Kasumi-1 (cell line): ENCODE results near the gene ATRN.

Experiments
- DNase-seq, 2 experiments: peaks; one replicate each; lab custom pipeline; 2025; lab: John Stamatoyannopoulos, UW

The ATRN gene

DNA sequence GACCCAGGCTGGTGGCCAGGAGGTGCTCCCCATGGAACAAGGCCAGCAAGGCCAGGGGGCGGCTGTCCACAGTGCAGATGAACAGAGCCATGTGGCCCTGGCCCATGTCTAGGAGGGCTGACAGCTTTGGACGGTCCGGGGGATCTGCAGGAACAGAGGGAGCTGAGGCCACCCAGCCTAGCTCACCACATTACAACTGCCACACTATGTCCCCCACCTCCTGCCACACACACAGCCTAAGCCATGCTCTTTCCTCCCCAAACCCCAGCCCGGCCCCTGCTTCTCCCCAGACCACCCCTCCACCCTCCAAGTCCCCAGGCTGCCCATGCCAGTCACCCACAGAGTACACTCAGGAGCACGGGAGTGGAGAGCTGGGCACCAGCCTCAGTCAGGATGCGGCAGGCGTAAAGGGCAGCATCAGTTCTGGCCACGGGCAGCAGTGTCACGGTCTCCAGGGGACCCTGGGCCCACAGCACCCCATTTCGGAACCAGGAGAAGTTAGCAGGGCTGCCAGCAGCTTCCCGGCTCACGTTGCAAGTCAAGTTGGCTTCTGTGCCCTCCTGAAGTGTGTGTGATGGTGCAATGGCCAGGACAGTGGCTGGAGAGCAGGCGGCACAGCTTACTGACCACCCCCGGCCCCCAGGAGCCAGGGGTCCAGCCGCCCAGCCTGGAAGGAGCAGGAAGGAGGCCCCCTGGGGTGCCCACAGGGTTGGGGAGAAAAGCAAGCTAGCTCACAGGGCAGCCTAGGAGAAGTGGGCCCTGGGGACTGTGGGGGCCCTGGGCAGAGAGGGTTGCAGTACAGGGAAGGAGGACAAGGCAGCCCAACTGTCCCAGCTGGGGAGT lies 226.1 kb downstream of the ATRN start:
- DNase-seq, result no peak

DNA sequence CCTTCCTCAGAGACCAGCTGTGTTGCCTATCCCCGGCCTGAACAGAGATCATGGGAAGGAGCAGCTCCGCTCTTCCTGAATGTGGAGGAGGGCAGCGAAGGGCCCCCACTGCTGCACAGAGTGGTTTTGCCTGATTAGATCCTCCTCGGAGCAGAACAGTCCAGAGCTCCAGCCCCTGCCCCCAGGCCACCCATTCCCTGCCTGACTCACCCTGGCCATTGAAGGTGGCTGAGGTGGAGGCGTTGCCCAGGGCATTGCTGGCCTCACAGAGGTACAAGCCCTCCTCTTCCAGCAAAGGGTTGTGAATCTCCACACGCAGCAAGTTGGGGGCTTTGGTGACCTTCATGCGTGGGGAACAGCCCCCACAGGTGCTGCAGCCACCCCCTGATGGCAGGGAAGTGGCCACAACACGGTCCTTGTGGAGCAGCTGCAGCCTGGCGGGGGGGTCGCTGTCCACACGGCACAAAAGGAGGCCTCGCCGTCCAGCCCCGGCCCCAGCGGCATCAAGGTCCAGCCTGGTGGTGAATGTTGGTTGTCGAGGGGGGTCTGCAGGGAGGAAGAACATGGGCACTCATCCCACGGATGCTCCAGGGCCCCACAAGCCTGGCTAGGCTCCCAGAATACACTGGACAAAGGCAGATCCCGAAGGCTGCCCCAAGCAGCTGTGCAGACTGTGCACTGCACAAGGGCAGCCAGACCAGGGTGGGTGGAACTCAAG lies 226.9 kb downstream of the ATRN start:
- DNase-seq, result no peak

DNA sequence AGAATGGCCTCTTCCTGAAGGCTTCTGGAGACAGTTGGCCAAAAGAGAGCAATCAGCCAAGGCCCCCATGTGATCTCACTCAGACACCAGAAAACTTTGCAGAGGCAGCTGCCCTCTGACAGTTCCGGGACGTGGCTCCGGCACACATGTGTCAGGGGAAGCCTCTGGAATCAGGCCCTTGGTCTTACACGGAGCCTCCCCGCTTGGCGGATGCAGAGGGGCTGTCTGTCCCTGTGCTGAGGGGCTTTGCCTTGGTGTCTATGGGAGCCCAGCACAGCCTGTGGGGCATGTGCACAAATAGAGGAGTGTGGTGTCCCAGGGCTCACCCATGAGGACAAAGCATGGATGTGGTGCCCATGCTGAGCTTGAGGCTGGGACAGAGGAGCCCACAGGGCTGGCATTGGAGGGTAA lies 227.8 kb downstream of the ATRN start:
- no peak for DNase-seq

DNA sequence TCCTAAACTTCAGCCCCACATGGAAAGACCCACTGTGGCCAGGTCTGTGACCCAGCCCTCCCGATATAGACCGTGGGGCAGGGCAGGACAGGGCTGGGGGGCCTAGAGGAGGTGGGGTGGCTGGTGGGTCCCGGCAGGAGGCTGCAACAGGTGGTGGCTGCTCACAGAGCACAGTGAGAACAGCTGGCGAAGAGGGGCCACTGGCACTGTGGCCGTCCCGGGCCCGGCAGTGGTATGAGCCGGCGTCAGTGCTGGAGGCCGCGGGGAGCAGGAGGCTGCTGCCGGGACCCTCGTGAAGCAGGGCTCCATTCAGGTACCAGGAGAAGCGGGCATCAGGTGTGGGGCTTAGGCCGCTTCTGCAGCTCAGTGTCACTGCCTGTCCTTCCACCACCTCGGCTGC lies 228.2 kb downstream of the ATRN start:
- DNase-seq, result no peak
